KOPT-K1 (cell line): ENCODE data around the gene FCER1G.

ENCODE experiments used
- H3K27ac ChIP-seq: fragments of 200-600 bp; sonication (generic); 2 replicates; pipeline ENCODE4 v1.5.1; 2016; ENCODE audit warnings: antibody characterized with exemption, mild to moderate bottlenecking, low read depth, low read length; ENCODE audit not compliant: poor library complexity, severe bottlenecking
- H3K36me3 ChIP-seq: fragments of 200-600 bp; sonication (generic); 2 replicates; pipeline ENCODE4 v1.5.1; 2017; ENCODE audit warnings: antibody characterized with exemption, mild to moderate bottlenecking, low read length, moderate library complexity; ENCODE audit not compliant: insufficient read depth
- H3K9me3 ChIP-seq: fragments of 200-600 bp; sonication (generic); 2 replicates; pipeline ENCODE4 v1.5.1; 2017; ENCODE audit warnings: antibody characterized with exemption, low read length, mild to moderate bottlenecking; ENCODE audit not compliant: insufficient read depth, poor library complexity, severe bottlenecking

Gene FCER1G

DNA sequence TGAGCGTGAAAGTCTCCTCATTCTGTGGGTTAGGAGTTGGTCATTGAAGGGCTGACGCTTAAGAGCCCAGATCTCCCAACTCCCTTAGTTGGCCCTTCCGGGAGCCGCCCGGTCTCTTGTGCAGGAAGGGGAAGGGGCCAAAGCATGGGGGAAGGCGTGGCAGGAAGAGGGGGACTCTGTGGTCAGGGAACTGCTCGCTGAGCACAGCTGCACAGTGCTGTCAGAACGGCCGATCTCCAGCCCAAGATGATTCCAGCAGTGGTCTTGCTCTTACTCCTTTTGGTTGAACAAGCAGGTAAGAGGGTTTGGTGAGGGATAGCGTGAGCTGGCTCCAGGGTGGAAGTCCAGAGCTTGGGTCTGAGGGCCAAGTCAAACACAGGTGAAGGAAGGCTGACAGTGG is at the start of gene FCER1G:
Gene FCER1G, plus strand, starts transcription at position 220 of the 400 bp plus-strand sequence. Its CDS starts 27 bp downstream, at position 247.
- no peaks in the 10 kb centered on the region for H3K9me3 ChIP-seq
- H3K27ac ChIP-seq: peak within 1 kb of the TSS; percentile 47
- H3K36me3 ChIP-seq: peaks cover 53% of the 10 kb centered on the region

GRCh38 chr1:161165742-161166668 is 49.1 kb upstream of the FCER1G start, which contains the start of gene PPOX:
TSS of gene PPOX (plus strand) at chr1:161166426. CDS start at chr1:161166848, 422 bp downstream.
- peaks cover 61% of the 10 kb centered on the region for H3K36me3 ChIP-seq
- H3K27ac ChIP-seq: peak within 1 kb of the TSS; percentile 71
- H3K9me3 ChIP-seq: no peaks in the 10 kb centered on the region

DNA sequence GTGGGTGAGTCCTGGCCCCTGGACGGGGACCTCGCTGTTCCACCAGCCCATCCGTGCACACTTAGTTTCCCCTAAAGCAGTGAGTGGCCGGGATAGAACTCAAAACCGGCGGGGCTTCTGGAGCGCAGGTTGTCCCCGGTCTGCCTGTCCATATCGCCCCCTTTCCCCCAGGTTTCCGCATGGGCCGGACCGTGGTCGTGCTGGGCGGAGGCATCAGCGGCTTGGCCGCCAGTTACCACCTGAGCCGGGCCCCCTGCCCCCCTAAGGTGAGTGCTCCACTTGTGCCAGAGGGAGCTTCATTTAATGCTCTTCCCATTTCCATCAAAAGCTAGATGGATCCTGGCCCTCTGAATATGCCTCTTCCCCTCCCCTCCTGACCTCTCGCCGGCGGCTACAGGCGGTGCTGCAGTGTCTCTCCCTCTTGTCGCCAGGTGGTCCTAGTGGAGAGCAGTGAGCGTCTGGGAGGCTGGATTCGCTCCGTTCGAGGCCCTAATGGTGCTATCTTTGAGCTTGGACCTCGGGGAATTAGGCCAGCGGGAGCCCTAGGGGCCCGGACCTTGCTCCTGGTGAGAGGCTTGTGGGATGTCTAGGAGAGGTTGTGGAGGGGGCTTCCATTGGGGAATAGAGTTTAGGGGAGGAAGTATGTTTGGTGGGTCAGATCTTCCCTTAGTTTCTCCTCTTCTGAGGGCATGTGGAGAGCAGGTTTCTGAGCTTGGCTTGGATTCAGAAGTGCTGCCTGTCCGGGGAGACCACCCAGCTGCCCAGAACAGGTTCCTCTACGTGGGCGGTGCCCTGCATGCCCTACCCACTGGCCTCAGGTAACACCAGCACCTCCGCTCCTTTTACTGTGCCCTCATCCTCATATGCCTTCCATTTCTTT is 48.2 kb upstream of the FCER1G start:
- Histone ChIP-seq H3K27ac (peak overlapping the region; percentile 71), H3K36me3 (peaks cover 61% of the 10 kb centered on the region), H3K9me3 (no peaks in the 10 kb centered on the region)

GRCh38 chr1:161168906-161169305 is 46.2 kb upstream of the FCER1G start:
- no peak overlapping the region for H3K27ac ChIP-seq
- no peaks in the 10 kb centered on the region for H3K9me3 ChIP-seq
- peaks cover 61% of the 10 kb centered on the region for H3K36me3 ChIP-seq

DNA sequence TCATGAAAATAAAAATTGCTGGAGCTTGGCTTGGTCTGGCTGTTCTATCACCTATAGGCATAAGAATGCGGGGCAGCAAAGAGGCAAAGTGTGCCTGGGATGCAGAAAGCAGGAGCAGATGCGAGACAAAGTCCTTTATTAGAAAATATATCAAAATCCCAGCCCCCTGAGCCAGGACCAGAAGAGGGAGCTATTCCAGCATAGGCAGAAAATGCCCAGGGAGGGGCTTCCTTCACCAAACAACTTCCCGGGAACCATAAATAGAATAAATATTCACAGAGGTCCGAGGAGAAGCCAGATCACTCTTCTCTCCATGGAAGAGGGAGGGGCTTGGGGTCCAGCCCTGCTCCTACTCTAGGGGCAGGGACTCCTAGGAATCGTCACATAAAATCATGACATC is 43.9 kb upstream of the FCER1G start:
- no peak overlapping the region for H3K27ac ChIP-seq
- H3K9me3 ChIP-seq: no peaks in the 10 kb centered on the region
- peaks cover 68% of the 10 kb centered on the region for H3K36me3 ChIP-seq

- Histone ChIP-seq H3K27ac (no peak overlapping the region), H3K9me3 (no peaks in the 10 kb centered on the region), H3K36me3 (peaks cover 68% of the 10 kb centered on the region)
Measured at GRCh38 chr1:161171696-161172095, 43.4 kb upstream of the FCER1G start.

GRCh38 chr1:161172349-161172748 is 42.7 kb upstream of the FCER1G start:
- Histone ChIP-seq H3K27ac (no peak overlapping the region), H3K36me3 (peaks cover 68% of the 10 kb centered on the region), H3K9me3 (no peaks in the 10 kb centered on the region)

DNA sequence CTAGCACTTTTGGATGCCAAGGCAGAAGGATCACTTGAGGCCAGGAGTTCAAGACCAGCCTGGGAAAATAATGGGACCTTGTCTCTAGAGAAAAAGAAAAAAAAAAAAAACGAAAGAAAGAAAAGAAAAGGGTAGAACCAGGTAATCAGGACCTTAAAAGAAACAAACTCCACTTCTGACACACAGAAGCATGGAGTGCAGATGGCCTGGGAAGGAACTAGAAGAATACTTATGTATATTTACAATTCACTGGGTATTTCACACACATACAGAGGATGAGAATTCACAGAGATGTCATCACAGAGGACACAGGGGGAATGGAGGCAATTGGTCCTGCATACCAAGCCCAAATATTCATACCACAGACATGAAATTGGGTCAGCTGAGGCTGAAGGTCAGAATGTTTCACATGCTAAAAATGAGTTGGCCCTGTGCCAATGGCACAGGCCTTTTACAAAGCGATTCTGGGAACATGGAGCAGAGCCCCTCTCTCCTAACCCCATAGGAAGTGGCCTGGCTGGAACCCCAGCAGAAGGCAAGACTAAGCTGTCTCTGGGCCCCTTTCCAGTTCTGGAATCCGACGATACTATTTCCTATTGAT is 42.2 kb upstream of the FCER1G start:
- Histone ChIP-seq H3K27ac (no peak overlapping the region), H3K9me3 (no peaks in the 10 kb centered on the region), H3K36me3 (peaks cover 68% of the 10 kb centered on the region)

- Histone ChIP-seq H3K36me3 (peaks cover 68% of the 10 kb centered on the region), H3K27ac (no peak overlapping the region), H3K9me3 (no peaks in the 10 kb centered on the region)
Measured at GRCh38 chr1:161173711-161174110, 41.4 kb upstream of the FCER1G start.

DNA sequence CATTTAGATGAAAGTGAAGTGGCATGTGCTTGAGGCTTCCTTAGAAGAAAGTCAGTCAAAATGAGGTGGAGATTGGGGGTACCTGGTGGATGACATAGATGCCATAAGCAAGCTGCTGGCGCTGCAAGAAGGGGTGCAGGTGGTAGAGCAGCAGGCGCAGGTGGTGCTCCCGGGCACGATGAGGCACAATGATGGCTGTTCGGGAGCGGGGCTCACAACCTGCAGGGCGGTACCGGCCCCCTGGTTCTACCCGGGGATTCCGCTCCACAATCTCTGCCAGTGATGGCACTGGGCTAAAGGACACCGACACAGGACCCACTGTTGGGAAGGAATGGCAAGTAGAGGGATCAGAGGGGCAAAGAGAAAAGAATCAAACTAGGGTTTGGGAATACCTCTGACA is 40.2 kb upstream of the FCER1G start:
- Histone ChIP-seq H3K9me3 (no peaks in the 10 kb centered on the region), H3K27ac (no peak overlapping the region), H3K36me3 (peaks cover 58% of the 10 kb centered on the region)

DNA sequence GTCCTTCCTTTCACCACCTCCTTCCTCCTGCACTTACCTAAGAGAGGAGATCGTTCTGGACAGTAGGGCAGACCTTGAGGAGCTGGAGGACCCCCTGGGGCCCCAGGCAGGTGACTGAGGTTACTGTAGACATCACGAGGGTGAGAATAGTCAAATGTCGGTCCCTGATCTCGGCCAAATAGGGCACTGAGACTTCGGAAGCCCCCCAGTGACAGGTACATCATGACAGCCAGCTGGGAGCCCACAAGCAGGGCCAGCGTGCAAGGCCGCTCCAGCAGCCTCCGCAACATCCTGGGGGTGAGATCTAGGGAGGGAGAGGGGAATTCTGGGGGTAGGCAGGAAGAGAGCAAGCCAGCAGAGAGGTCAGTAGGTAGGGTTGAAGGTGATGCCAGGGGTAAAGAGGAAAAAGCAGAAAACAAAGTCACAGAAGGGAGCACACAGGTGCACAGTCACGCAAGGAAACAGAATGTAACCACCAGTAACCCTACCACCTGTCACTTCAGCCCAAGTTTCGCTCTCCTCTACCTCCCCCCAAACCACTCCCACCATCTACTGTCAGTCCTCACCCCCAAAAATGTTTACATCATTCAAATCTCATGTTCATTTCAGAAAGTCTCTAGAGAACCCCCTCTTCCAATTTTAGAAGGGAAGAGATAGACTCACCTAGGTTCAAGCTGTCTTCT is 39.2 kb upstream of the FCER1G start:
- no peaks in the 10 kb centered on the region for H3K9me3 ChIP-seq
- H3K36me3 ChIP-seq: peaks cover 50% of the 10 kb centered on the region
- no peak overlapping the region for H3K27ac ChIP-seq

DNA sequence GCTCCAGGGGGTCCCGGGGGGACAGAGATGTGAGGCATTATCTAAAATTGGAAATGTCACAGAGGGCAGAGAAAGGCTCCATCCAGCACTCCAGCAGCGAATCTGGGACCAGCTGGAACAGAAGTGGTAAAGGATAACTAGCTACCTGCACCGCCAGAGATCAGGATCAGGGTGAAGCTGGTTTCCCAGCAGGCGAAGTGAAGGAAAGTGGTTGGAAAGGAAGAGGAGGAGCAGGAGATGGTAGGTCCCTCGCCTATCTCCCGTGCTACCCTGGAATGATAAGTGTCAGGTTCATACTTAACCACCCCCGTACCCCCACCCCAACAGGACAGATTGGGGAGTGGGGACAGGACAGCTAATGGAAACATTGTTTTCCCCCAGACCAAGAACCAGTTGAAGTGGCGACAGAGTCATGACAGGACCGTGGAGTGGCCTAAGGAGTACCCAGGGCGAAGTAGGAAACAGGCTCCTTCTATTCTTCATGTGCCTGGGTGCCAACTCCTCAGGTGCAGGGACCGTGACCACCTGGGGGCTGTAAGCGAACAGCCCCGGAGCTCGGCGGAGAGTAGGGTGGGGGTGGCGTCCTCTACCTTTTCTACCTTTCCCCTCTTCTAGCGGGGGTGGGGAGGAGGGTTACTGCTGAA is 38.5 kb upstream of the FCER1G start:
- H3K27ac ChIP-seq: peak overlapping the region; percentile 79
- H3K9me3 ChIP-seq: no peaks in the 10 kb centered on the region
- peaks cover 43% of the 10 kb centered on the region for H3K36me3 ChIP-seq

DNA sequence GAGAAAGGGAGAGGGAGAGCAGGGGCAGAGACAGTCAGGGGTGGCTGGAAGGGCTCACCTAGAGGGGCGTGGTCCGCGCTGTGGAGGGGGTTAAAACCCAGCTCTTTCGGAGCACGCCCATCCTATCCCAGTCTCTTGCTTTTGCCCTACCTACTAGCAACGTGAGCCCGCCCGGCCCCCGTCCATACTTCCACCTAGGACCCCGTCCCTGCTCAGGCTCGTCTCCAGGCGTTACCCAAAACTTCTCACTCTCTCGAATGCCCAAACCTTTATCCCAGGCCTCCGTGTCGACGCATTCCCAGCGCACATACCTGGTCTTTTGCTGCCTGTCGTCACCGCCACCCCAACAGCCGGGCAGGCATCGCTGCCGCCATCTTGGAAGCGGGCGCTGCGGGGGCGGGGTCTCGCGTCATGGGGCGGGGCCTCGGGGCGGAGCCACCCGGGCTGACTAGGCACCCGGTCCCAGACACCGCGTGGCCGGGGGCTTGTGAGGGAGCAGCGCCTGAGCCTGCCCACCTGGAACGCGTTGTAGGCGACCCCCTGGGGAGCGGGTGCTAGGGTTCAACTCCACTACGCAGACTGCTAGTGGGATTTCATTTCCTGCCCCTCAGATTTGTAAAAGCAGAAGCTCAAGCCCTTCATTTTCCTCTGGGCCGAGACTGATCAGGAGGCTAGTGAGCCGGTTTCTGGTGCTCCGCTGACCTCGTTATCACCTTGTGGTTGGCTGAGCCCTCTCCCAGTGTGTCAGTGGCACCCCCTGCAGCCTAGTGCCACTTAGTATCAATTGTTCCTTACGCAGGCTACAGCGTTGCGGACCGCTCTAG is 37.8 kb upstream of the FCER1G start, which contains the start of gene B4GALT3:
Gene B4GALT3, minus strand, starts transcription at position 396 of the 824 bp plus-strand sequence. CDS start 1,447 bp downstream, outside the sequence.
- H3K36me3 ChIP-seq: peaks cover 36% of the 10 kb centered on the region
- no peaks in the 10 kb centered on the region for H3K9me3 ChIP-seq
- peak within 1 kb of the TSS; percentile 79 for H3K27ac ChIP-seq
